DMS53 (cell line): Measurements from ENCODE around the gene CLNS1A.
"Not testable (repeated sequence)": the region's sequence is repeated elsewhere in the genome, so short reads cannot be mapped to it uniquely, and the experiment has no call there.

ENCODE experiments used
- DNase-seq: peaks from one replicate; lab custom pipeline; 2025; lab: John Stamatoyannopoulos, UW

The CLNS1A gene

DNA sequence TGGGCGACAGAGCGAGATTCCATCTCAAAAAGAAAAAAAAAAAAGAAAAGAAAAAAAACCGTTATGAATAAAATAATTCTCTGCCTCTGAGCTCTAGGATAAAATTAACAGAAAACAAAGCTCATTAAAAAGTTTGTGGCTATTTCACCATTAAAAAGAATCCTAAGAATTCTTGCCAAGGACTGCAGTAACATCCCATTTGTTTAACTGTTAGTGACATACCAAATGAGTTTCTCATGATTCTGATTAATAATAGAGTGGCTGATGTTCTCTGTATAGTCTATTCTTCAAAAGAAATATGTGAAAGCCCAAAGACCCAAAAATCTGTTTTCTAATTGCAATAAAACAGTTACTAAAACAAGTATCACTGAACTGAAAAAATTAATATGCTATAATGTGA is 19.7 kb downstream of the CLNS1A start:
- no peak for DNase-seq

DNA sequence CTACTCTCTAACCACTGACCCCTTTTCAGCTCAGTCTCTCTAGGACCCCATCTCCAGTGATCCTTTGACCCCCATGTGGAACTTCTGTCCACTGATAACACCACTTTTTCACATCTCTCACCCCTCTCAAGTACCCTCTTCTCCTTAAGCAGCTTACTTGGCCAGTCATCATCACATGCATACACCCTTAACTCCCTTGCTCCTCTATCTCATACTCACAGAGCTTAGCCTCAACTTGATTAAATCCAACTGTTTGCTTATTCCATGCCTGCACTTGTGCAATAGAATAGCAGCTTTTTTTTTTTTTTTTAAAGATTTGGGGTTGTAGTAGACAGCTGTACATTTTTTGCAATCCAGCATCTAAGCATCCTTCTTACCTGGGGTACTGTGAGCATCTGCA is 25.7 kb downstream of the CLNS1A start:
- no peak for DNase-seq

DNA sequence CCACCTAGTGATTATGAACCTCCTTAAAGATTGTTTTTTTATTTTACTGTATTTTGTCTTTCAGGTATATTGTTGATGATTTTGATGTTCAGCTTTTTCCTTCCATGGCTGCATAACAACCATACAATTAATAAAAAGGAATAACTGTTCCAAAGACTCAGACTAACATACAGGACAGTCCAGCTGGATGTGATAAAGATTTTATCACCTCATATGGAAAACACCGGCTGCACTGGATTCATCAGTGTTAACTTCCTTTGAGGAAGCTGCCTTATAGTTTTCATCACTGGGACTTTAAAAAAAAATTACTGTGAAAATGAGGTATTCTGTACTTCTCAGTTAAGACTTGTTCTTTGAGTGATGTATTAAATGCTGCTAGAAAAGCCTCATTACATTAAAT is 28.4 kb downstream of the CLNS1A start:
- DNase-seq, result no peak

- DNase-seq, result no peak
Measured at GRCh38 chr11:77604281-77604680, 33.3 kb downstream of the CLNS1A start.

DNA sequence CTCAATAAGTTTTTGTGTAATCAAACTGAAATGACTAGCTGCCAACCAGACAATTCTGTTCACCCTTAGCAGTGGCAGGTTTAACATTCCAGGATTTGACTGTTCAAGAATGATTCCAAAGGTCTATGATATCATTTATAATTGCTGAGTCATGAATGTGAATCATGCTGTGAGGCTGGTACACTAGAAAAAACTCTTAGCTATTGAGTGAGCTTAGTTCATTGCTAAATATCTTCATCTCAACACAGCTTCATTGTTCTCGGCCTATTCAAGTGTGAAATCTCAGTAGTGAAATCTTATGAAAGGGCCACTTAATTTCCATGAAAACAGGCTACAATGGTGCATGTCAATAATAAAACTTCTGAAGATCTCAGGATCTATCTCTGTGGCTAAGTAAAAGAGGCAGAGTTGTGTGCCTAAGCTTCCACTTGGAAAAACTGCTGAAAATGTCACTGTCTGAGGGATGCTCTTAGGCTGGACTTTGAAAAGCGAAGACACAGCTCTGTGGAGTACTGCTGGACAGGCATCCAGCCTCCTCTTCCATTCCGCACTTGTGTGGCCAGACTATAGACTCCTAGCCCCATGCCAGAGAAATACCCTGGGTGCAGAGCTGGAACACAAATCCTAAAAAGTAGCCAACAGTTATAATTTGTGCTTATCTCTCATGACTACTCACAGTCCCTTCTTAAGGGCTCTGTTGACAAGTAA is 35.1 kb downstream of the CLNS1A start:
- DNase-seq, result peak; percentile 66

GRCh38 chr11:77598195-77598594 is 39.4 kb downstream of the CLNS1A start:
- DNase-seq, result no peak

- no peak for DNase-seq
Measured at GRCh38 chr11:77596626-77597025, 41.0 kb downstream of the CLNS1A start.

DNA sequence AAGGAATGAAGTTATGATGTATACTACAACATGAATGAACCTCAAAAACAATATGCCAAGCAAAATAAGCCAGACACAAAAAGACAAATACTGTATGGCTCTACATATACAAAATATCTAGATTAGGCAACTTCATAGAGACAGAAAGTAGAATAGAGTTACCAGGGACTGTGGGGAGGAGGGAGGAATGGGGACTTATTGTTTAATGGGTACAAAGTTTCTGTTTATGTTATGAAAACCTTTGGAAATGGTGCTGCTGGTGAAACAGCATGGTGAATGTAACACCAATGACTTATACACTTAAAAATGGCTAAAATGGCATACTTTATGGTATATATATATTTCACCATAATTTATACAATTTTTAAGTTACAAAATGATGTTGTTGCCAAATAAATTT is 43.7 kb downstream of the CLNS1A start:
- no peak for DNase-seq

GRCh38 chr11:77592727-77593126 is 44.9 kb downstream of the CLNS1A start:
- no peak for DNase-seq

DNA sequence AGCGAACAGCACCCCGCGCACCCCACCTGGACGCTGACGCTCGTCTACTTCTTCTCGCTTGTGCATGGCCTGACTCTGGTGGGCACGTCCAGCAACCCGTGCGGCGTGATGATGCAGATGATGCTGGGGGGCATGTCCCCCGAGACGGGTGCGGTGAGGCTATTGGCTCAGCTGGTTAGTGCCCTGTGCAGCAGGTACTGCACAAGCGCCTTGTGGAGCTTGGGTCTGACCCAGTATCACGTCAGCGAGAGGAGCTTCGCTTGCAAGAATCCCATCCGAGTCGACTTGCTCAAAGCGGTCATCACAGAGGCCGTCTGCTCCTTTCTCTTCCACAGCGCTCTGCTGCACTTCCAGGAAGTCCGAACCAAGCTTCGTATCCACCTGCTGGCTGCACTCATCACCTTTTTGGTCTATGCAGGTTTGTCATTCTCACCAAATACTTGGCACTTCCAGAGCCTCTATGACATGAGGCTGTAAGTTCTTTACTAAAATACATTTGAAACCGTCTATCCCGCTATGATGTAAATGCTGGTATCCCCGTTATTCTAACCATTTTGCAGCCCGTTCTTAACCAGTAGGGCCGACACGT is 47.3 kb downstream of the CLNS1A start:
- peak; percentile 94 for DNase-seq

GRCh38 chr11:77589521-77590193 is 47.9 kb downstream of the CLNS1A start, which contains the start of gene AQP11:
Gene AQP11 (plus strand): TSS chr11:77589953. CDS start chr11:77589993, 40 bp downstream.
- DNase-seq, result peak; percentile 99

GRCh38 chr11:77589181-77589520 is 48.4 kb downstream of the CLNS1A start:
- no peak for DNase-seq

DNA sequence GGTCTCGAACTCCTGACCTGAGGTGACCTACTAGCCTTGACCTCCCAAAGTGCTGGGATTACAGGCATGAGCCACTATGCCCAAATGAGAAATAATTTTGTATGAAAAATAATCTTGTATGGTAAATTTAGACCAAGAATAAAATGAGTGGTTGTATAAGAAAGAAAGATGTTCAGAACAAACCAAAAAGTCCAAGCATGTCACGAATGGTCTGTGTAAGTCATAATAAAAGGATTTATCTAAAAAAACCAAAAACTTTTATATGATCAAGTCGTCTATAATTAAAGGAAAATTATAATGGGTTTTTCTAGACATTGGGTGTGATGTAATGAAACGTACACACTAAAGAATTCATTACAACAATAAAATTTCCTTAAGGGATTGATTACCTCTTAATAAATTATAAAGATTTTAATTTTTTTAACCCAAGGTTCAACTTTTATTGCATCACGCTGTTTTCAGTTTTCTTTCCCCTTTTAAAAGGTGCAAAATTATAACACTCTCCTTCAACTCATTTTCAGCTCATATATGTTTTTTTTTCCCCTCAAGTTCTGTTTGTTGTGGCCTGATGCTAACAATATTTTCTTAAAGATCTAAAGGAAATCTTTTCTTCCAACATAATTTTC is 56.8 kb downstream of the CLNS1A start:
- DNase-seq, result peak; percentile 86

- not testable (repeated sequence) for DNase-seq
Measured at GRCh38 chr11:77575428-77575827, 62.2 kb downstream of the CLNS1A start.

DNA sequence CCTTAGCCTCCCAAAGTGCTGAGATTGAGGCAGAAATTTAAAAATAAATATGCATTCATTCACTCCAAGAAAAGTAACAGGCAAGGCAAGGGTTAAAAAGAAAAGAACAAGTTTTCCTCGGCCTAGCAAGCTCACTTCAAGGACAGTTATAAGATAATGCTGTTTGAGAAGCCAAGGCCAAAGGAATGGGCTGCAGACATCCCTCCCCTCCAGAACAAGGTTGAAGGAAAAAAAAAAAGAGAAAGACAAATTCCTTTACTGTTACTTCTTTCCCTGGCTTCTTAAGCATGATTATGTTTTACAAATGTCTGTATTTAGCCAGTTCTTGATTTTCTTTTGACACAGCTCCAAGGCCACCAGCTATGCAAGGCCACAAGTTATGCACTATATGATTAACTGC is 66.7 kb downstream of the CLNS1A start:
- not testable (repeated sequence) for DNase-seq

DNA sequence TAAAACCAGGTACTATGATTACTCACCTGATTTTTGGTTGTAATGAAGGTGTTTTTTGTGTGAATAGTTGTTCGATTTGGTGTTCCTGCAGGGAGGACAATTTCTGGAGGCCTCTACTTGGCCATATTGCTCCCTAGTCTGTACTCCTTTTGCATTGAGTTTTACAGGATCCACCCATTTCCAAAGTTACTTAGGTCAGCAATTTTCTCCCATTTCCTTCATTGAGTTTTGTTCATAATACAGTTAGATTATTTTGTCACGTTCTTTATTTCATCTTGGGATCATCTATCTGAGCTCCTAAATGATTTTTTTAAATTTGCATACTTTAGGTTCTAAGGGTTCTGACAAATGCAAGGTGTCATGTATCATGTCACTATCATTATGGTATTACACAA is 67.9 kb downstream of the CLNS1A start:
- no peak for DNase-seq

DNA sequence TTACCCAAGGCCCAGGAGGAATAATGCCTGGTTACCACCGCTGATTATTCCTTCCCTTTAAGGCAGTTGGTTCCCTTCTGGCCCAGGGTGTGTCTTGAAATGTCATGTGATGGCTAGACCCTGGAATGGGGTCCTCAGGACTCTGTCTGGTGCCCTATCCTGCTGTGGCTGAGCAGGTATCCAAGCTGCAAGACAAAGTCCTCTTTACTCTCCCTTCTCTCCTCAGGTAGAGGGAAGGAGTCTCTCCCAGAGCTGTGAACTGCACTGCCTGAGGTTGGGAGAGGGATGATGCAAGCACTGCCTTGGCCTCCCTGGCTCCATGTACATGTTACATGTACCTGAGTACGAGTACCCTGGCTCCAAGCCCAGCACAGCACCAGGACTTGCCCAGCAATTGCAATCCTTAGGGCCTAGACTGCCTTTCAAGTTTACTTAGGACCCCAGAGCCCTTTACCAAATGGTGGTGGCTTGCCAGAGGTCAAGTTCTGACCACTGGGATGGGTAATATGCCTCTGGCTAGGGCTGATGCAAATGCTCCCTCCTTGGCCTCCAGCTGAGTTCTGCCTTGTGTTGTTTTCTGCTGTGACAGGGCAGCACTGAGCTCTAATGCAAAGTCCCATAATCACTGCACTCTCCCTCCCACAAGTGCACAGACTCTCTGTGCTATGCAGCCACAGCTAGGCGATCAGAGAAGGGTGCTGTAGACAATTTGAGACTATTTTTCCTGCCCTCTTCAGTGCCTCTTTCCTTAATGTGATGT is 68.5 kb downstream of the CLNS1A start:
- no peak for DNase-seq

- no peak for DNase-seq
Measured at GRCh38 chr11:77568306-77568705, 69.3 kb downstream of the CLNS1A start.
